Activated CD4-positive, alpha-beta T cell treated with anti-CD3 and anti-CD28 coated beads, Interleukin-2, Interleukin-6, amounts not matched to agents 100 ng/mL and 50 ng/mL, durations not matched to agents 16 hours and 8 hours (primary cell): ENCODE data around the gene TRIM37.
"Not testable (repeated sequence)": the region's sequence is repeated elsewhere in the genome, so short reads cannot be mapped to it uniquely, and the experiment has no call there.

Source experiments
- DNase-seq: peaks from one replicate; pipeline ENCODE4 v3.0.0-alpha.2; 2020

The TRIM37 gene

DNA sequence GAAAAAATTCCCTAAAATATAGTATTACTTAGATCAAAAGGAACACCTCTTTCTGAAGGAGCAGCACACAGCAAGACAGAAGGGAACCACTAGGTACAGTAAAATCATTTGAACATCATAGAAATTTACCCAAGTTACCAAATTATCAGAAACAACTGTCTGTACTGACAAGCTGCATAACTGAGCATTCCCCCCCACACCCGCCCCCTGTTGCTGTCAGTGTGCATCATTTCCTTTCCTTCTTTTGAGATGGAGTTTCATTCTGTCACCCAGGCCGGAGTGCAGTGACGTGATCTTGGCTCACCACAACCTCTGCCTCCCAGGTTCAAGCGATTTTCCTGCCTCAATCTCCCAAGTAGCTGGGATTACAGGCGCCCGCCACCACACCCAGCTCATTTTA is 120.7 kb downstream of the TRIM37 start:
- no peak for DNase-seq

DNA sequence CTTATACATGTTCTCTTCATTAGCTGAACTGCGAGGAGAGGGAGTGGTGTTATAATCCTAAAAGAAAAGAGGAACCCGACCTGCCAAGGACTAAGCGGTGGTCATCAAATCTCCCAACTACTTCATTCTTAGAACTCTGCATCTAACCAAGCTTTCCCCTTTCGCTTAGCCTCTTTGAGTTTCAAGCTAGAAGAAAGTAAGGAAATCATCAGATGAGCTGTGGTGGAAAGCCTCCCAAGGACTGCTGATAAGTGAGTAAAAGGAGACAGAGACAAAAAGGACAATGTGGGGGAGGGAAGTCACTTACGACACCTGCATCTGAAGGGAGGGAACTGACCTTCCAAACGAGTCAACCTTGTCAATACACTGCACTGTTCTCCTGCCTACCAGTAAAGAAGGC is 121.3 kb downstream of the TRIM37 start:
- no peak for DNase-seq

GRCh38 chr17:58982626-58983025 is 124.1 kb downstream of the TRIM37 start:
- DNase-seq = no peak

- DNase-seq = no peak
These were observed 125.8 kb downstream of the TRIM37 start for GRCh38 chr17:58980706-58981481.

DNA sequence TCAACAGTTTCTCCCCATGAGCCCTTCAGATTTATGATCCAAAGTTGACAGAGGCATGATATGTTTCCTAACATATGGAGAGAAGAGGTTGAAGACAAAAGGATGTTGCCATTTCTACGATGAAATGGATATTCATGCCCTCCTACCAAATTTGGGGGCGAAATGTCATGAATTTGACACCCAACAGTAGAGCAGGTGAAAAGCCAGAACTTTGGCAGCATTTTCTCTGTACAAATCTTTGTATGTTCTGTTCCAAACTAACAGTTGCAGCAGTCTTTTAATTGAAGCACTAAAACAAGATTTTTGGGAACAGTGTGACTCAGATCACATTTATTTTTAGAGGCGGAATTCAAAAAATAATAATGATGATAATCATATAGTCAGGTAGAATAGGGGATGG is 130.1 kb downstream of the TRIM37 start:
- DNase-seq = no peak

DNA sequence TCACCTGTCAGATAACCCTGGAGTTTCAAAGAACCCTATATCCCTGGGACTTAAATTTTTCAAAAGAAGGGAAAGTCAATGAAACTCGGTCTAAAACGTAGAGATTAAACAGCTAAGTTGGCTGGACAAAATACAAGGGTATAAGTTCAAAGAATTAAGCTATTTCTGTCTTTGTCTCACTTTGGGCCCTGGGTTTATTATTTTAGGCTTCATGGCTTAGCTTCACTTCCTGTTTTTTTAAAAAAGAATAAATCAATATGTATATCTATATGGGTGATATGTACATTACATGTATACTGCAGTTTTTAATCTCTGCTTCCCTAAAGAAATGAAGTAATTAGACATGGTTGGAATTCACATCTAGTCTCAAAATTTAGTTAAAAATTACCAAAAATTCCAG is 132.3 kb downstream of the TRIM37 start:
- no peak for DNase-seq

DNA sequence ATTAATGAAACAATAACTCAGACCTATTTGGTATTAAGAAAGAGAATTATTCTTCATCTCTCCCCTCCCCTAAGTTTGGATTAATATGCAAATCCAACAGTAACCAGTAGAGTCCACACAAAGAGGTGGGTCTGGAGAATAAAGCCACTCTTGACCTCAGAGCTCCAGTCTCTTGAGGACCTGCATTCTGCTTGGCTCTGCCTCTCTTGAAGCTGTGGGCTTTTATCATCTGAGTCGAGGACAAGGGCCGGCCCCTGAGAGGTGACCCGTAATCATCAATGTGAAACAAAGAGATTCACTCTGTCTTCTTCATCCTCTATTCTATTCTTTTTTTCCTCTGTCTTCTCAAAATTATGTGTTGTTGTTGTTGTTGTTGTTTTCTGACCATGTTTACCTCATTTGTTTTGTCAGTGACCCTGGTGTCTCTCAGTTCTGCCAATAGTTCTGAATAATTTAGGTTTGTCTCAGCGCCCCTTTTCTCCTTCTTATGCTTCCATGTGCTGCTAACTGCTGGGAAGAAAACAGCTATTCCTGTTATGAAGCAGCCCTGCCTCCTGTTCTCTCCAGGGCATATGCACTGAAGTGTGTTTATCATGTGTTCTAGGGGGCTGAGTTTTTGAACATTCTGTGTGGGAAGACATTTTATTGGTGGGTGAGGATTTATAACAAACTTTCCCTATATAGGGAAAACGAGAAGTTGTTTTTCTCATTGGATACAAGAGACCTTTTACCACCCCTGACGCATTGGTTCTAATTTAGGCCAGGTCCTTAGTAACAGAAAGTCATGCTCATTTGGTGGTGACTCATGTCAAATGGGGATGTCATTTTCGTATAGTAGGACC is 135.8 kb downstream of the TRIM37 start:
- DNase-seq = no peak

DNA sequence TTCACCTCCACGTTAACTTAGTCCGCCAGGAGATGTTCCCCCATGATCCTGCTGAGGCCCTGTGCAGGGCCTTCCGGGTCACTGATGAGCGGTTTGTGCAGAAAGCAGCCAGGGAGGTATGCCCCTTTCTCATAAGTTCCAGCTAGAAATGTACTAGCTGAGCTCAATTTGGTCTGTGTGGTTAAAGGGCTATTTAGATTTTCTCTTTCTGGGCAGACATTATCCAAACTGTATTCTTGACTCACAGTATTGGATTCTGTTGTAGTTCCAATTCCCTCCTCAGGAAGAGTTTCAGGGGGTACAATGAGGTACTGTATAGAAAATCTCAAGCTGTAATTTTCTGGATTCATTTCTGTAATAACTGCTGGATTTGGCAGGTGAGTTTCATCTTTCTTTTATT is 137.1 kb downstream of the TRIM37 start:
- DNase-seq = no peak

DNA sequence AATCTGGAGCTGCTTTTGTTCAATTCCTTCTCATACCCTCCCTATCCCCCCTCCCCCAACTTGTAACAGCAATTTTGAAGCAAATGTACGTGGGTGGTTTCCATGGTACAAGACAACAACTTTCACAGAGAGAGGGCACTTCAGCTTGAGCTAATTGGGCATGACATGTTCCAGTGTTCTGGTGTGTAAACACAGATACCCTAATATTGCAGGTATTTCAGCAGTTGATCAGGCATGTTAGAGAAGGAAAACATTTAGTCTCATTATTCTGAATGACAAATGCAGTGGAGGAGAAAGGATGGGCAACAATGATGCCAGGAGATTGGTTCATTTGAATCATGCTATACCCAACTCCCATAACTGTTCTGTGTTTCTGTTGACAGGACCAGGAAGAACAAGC is 137.5 kb downstream of the TRIM37 start:
- no peak for DNase-seq

DNA sequence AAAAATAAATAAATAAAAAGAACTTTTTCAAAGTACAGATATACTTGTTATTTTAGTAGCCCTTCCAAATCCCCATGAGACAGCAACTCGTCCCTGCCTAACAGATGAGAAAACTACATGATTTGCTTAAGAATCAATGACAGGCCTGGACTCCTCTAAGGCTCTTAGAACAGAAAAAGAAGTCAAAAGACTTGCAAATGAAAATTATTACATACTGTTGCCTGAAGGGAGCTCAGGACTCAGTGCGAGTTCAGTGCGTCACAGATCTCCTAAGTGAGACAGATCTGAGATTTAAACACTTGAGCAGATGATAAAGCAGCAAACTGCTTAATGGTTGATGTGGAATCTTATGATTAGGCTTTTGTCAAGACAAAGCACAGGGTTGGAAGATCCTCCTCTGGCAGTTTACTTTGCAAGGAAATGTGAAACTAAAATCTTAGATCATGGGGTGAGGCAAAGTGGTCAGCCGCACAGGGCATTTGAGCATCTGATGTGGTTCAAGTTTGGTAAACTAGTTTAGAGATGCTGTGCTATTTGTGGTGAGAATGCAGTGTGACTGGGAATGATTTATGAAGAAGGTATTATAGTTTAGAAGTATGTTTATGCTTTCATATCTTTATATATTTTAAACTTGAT is 138.1 kb downstream of the TRIM37 start:
- DNase-seq = no peak

- no peak for DNase-seq
These were observed 140.5 kb downstream of the TRIM37 start for GRCh38 chr17:58966208-58966607.

GRCh38 chr17:58965221-58965620 is 141.5 kb downstream of the TRIM37 start:
- DNase-seq = no peak

GRCh38 chr17:58960068-58960467 is 146.6 kb downstream of the TRIM37 start:
- peak; percentile 18 for DNase-seq

DNA sequence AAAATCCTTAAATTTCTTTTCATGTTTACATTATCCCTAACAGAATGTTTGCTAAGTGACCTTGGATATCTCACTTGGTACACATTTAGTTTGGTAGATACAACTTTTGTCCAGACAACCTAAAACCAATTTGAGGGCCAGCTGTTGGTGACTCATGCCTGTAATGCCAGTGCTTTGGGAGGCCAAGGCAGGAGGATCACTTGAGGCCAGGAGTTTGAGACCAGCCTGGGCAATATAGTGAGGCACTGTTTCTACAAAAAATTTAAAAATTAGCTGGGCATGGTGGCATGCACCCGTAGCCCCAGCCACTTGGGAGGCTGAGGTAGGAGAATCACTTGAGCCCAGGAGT is 149.0 kb downstream of the TRIM37 start:
- not testable (repeated sequence) for DNase-seq

GRCh38 chr17:58956997-58957724 is 149.5 kb downstream of the TRIM37 start:
- no peak for DNase-seq

DNA sequence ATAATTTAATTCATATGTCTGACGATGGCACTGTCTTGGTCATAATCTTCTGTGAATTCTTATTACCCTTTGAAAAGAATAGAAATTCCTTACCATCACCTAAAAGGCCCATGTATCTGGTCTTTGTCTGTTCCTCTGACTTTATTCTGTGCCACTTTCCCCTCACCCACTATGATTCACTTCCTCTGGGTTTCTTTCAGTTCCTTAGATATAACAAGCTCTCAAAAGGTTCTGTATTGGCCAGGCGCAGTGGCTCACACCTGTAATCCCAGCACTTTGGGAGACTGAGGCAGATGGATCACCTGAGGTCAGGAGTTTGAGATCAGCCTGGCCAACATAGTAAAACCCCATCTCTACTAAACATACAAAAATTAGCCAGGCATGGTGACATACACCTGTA is 152.3 kb downstream of the TRIM37 start:
- DNase-seq = not testable (repeated sequence)

DNA sequence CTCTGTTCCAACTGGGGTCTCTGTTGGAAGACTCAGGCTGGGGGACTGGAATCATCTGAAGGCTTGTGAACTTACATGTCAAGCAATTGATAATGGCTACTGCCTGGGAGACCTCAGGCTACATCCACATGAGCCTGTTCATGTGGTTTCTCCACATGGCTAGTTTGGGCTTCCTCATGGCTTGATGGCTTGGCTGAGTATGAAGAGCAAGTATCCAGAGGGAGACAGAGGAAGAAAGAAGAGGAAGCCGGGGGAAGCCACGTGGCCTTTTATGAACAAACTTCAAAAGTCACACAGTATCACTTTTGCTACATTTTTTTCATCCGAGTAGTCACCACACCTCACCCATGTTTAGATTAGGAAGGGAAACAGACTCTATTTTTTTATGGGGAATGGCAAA is 158.9 kb downstream of the TRIM37 start:
- no peak for DNase-seq

- no peak for DNase-seq
These were observed 159.3 kb downstream of the TRIM37 start for GRCh38 chr17:58947411-58947810.

- DNase-seq = no peak
These were observed 162.5 kb downstream of the TRIM37 start for GRCh38 chr17:58944166-58944565.

- no peak for DNase-seq
These were observed 170.4 kb downstream of the TRIM37 start for GRCh38 chr17:58936295-58936694.

GRCh38 chr17:58932956-58933355 is 173.7 kb downstream of the TRIM37 start:
- no peak for DNase-seq
